Endothelial cell of umbilical vein (primary cell): ENCODE results near the gene RAD50.

ENCODE experiments used
- CTCF ChIP-seq, 2 donors: IDR thresholded peaks; 1 replicate in 1 of 2; 2 replicates in 1 of 2; pipeline ENCODE4 v1.5.1; 2011; ENCODE audit warnings: low read length in 2 of 2, mild to moderate bottlenecking in 2 of 2, moderate library complexity in 2 of 2, control low read depth in 1 of 2, inconsistent platforms in 1 of 2, low read depth in 1 of 2; ENCODE audit not compliant: insufficient read depth in 1 of 2; ENCODE audit errors: extremely low read depth in 1 of 2
- EZH2 ChIP-seq: IDR thresholded peaks from 2 replicates; pipeline ENCODE4 v1.6.1; 2012; ENCODE audit warnings: borderline replicate concordance, low read depth, mild to moderate bottlenecking, moderate library complexity, low read length, inconsistent platforms; ENCODE audit not compliant: severe bottlenecking
- FOS ChIP-seq: IDR thresholded peaks from 2 replicates; pipeline ENCODE4 v1.6.1; 2011; ENCODE audit warnings: mild to moderate bottlenecking, low read length, moderate library complexity, borderline replicate concordance; ENCODE audit not compliant: insufficient read depth
- POLR2A ChIP-seq: IDR thresholded peaks from 2 replicates; pipeline ENCODE4 v1.6.1; 2012; ENCODE audit warnings: low read depth, mild to moderate bottlenecking, control low read depth, low read length
- POLR2AphosphoS5 ChIP-seq: IDR thresholded peaks from 2 replicates; pipeline ENCODE4 v1.6.1; 2012; ENCODE audit warnings: low read depth, mild to moderate bottlenecking, control low read depth, low read length, moderate library complexity; ENCODE audit not compliant: insufficient read depth

DNA sequence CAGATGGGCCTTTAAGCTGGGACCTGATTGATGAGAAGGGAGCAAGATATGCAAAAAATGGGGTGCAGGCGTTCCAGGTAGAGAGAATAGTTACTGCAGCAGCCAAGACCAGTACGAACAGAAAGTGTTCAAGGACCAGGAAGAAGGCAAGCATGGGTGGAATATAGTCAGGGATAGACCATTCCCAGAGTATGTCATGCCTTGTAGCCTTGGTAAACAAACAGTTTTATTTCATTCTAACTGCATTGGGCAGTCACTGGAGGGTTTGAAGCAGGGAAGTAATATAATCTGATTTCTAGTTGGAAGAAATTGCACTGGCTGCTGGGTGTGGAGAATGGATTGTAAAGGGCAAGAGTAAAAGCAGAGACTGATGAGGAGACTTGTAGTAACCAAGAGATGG lies 70.7 kb downstream of the RAD50 start:
- no peak for TF ChIP-seq CTCF (IDR thresholded peaks at IDR 0.05; ENCODE audit: extremely low read depth in 1 of 2, insufficient read depth in 1 of 2, low read depth in 1 of 2, low read length in 2 of 2)
- TF ChIP-seq POLR2AphosphoS5: no peak
- TF ChIP-seq EZH2: no peak
- no peak for TF ChIP-seq FOS
- TF ChIP-seq POLR2A: no peak
